CD4-positive, alpha-beta T cell treated with Interleukin-6 for 4 hours (primary cell): ENCODE results near the gene GOLPH3L.
"Not testable (repeated sequence)": the region's sequence is repeated elsewhere in the genome, so short reads cannot be mapped to it uniquely, and the experiment has no call there.

Experiments
- DNase-seq: peaks from one replicate; pipeline ENCODE4 v3.0.0-alpha.2; 2020; ENCODE audit warnings: mixed read lengths

The GOLPH3L gene

DNA sequence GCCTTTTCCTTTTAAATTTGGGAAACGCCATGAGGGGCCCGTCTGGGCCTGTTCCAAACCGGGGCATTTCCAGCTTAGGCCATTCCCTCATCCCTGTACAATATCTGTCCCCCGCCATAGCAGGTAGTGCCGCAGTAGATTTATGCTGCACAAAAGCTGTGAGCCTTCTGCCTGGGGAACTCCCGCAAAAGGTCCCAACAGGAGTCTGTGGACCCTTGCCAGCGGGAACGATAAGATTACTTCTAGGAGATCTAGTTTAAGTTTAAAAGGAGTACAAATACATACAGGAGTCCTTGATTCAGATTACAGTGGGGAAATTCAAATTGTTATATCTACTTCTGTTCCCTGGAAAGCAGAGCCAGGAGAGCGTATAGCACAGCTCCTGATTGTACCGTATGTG is 42.3 kb downstream of the GOLPH3L start:
- not testable (repeated sequence) for DNase-seq

DNA sequence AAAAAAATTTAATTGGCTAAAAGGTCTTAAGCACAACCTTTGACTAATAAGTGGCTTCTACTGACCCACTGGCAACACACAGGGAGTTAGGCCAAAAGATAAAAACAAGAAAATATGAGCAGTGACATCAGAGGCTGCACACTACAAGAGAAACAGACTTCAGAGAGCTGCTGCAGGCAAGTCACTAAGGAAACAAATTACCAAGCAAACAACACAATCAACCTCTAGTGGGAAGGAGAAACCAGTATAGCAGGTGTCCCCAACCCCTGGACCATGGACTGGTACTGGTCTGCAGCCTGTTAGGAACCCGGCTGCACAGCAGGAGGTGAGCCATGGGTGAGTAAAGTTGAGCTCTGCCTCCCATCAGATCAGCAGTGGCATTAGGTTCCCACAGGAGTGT is 46.8 kb downstream of the GOLPH3L start:
- DNase-seq = no peak

DNA sequence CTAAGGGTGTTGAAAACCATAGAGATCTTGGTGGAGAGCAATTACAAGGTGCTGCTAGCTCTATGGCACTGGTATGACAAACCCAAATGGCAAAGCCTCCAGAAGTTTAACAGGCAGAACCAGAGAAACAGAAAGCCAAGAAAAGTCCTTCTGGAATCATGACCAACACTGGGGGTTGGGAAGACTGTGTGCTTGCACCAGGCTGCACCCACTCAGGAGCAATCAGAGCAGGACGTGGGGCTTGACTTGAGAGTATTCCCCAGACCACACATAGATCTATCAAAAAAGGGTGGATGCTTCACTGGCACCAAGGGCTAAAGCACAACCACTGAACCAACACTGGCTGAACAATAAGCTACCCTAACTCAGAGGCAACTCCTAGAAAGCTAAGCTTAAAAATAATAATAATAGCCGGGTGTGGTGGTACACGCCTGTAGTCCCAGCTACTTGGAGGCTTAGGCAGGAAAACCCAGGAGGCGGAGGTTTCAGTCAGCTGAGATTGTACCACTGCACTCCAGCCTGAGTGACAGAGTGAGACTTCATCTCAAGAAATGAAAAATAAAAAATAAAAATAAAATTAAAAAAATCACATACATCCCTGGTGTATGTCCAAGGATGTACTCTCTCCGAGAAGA is 47.4 kb downstream of the GOLPH3L start:
- DNase-seq = no peak

DNA sequence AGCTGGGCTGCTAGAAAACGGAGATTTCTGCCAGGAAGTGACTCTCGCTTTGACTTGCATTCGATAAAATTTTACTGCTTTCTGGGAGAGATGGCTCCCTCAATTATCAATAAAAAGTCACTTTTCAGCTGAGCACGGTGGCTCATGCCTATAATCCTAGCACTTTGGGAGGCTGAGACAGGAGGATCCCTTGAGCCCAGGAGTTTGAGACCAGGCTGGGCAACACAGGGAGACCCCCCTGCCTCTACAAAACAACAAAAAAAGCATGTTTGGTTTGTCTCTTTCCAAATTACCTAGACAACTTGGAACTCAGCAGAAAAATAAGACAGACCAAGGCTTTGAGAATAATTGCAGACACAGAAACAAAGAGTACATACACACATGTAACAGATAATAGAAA is 54.7 kb downstream of the GOLPH3L start:
- no peak for DNase-seq

DNA sequence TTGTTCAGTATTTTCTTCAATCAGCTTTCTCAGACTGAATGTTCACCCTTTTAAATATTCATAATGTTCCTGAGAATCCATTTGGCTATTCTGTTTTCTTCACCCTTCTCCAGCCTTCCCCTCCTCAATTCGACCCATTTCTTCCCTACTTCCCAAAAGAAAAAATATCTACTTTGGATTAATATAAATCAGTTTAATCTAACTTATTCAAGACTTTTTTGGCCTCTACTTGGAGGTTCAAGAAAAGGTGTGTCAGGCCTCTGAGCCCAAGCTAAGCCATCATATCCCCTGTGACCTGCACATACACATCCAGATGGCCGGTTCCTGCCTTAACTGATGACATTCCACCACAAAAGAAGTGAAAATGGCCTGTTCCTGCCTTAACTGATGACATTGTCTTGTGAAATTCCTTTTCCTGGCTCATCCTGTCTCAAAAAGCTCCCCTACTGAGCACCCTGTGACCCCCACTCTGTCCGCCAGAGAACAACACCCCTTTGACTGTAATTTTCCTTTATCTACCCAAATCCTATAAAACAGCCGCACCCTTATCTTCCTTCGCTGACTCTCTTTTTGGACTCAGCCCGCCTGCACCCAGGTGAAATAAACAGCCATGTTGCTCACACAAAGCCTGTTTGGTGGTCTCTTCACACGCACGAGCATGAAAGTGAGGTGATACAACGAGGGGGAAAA is 55.7 kb downstream of the GOLPH3L start:
- DNase-seq = not testable (repeated sequence)

DNA sequence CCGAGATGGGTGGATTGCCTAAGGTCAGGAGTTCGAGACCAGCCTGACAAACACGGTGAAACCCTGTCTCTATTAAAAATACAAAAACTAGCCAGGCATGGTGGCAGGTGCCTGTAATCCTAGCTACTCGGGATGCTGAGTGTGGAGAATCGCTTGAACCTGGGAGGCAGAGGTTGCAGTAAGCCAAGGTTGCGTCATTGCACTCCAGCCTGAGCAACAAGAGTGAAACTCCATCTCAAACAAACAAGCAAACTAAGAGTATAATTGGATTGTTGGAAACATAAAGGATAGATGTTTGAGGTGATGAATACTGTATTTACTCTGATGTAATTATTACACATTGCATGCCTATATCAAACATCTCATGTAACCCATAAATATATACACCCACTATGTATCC is 58.5 kb downstream of the GOLPH3L start:
- DNase-seq = not testable (repeated sequence)

DNA sequence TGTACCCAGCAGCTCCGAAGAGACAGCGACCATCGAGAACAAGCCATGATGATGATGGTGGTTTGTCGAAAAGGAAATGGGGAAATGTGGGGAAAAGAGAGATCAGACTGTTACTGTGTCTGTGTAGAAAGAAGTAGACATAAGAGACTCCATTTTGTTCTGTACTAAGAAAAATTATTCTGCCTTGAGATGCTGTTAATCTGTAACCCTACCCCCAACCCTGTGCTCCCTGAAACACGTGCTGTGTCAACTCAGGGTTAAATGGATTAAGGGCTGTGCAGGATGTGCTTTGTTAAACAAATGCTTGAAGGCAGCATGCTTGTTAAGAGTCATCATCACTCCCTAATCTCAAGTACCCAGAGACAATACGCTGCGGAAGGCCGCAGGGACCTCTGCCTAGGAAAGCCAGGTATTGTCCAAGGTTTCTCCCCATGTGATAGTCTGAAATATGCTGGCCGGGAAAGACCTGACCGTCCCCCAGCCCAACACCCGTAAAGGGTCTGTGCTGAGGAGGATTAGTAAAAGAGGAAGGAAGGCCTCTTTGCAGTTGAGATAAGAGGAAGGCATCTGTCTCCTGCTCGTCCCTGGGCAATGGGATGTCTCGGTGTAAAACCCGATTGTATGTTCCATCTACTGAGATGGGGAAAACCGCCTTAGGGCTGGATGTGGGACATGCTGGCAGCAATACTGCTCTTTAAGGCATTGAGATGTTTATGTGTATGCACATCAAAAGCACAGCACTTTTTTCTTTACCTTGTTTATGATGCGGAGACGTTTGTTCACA is 61.9 kb downstream of the GOLPH3L start:
- DNase-seq = not testable (repeated sequence)

DNA sequence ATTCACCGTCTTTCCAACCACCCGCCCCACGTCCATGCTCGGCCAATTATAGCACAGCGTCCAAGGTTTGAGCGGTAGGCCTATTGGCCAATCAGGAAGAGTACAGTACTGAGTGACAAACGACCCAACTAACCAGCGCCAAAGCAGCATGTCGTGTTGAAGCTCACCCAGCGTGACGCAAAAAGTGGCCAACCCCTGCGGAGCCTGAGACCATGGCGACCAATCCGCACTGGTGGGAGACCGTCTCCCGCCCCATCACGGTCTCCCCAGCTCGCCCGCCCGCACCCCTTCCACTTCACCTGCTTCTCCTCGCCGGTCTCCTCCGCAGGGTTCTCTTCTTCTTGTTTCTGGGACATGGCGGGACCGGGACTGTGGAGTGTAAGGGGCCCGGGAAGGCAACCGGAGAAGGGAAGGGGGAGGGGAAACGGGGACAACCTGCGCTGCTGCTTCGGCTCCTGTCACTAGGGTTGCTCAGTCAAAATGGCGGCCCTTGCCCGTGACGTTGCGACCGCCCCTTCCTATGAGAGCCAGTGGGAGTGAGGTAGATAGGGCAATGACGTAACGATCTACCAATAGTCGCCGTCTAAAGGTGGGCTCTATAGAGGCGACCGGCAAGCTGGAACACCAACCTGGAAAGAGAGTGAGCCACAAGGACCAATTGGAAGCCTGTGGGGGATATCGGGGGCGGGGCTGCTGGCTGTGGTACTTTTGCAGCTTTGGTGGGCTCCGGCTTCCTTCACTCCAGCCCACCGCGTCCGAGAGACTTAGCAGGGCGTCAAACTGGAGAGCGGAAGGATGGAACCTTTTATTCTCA is 67.6 kb downstream of the GOLPH3L start, which contains the start of gene ENSA:
Gene ENSA (minus strand): TSS at position 498 of the 814 bp plus-strand sequence. CDS start 142 bp downstream, at position 356.
- peak; percentile 95 for DNase-seq

DNA sequence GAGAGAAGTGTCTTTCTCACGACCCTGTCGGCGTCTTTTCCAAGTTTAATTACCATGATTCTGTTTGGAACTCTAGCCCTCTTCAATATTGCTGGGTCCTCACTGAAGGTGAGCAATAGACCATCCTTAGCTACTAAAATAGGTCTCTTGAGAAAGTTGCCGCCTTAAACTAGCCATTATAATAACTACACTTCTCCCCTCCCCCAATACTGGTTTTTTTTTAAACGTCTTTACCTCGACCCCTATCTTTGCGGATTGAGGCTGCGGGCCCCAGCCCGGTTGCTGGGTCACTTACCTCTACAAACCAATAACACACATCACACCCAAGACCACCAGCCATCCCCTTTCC is 68.2 kb downstream of the GOLPH3L start:
- no peak for DNase-seq

DNA sequence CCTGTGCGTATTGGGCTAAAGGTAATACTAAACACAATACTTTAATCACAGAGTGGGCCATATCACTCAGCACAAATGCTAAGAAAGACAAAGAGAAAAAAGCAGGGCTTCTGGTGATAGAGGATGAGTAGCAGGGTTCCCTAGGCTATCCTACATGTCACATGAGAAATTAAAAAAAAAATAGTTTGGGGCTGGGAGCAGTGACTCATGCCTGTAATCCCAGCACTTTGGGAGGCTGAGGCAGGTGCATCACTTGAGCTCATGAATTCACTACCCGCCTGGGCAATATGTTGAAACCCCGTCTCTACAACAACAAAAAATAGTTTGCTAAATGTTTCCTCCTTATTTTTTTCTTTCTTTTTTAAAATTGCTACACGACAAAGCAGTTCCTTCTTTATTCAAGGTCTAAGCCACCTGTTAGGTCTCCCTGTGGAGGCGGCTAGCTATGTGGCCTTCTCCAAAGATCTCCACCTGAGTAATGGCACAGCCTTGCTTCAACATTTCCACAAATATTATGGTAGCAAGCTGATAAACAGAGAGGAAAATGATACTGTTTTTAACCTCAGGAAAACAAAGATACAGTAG is 69.0 kb downstream of the GOLPH3L start:
- DNase-seq = no peak

DNA sequence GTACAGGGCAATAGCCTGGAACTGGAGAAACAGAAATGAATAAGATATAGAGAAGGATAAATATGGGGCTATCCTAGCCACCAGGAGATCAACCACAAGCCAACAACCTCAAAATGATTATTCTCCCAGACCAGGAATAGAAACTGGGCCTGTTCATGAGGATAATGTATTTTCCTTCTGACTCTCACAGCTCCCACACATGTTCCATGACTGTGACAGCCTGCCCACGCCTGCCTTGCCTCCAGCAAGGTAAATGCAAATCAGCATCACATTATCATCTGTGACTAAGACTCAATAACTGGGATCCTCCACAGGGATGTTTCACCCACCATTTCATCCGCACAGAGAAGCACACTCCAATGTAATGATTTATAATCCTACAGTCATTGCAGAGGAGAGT is 70.8 kb downstream of the GOLPH3L start:
- DNase-seq = no peak

DNA sequence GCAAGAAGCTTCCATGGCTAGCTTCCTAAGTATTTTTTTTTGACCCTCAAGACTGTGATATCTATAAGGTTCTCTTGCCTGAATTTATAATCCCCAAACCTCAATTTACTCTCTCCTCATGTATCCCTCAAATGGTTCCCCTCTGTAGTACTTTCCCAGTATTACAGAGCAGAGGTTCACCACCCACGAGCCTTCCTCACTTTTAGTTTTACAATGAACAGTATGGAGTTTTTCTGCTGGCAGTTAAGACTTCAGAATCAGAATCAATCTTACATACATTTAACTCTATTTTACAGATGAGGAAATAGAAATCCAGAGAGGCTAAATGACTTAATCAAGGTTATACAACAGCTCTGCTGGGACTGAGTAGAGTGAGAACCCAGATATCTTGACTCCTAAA is 72.4 kb downstream of the GOLPH3L start:
- DNase-seq = not testable (repeated sequence)

DNA sequence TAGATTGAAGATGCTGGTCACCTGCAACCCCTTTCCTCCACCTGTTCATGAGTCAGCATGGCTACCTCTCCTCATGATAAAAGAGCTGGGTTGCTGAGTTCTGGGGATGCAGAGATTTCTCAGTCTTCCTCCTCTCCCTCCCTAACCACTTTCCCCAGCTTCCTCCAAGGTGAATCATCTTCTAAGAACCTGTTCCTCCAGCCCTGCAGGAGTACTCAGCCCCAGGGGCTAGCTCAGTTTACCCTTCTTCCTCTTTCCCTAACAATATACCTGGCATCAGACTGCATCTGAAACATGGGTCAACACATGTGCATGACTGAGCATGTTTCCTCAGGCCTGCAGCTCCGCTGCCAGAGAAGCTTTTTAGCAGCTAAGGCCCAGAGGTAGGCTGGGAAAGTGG is 72.8 kb downstream of the GOLPH3L start:
- not testable (repeated sequence) for DNase-seq

DNA sequence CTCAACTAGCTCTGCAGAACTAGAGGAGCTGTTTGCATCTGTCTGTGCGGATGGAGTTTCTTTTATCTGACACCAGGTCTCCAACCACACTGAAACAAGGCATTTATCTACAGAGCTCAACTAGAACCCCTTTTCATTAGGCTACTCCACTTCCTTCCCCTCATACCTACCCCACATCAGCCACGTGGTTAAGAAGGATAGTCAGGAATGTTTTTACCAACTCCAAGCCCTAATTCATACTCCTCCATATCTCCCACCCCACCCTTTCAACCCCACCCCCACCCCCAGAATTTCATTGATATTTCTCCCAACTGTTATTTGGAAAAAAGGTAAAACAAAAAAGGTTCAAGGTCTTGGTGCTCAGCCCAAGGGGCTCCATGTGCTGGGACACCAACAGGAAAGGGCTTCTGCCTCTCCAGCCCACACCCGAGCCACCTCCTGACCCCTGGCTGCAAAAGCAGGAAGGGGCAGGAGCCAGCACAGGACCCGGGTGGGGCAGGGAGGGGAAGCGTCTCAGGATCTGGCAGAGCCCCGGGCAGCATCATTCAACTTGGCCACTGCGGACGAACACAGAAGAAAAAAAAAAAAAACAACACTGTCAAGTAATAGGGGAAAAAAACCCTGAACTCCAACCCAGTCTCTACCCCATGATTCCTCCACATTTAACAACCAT is 74.5 kb downstream of the GOLPH3L start:
- no peak for DNase-seq

DNA sequence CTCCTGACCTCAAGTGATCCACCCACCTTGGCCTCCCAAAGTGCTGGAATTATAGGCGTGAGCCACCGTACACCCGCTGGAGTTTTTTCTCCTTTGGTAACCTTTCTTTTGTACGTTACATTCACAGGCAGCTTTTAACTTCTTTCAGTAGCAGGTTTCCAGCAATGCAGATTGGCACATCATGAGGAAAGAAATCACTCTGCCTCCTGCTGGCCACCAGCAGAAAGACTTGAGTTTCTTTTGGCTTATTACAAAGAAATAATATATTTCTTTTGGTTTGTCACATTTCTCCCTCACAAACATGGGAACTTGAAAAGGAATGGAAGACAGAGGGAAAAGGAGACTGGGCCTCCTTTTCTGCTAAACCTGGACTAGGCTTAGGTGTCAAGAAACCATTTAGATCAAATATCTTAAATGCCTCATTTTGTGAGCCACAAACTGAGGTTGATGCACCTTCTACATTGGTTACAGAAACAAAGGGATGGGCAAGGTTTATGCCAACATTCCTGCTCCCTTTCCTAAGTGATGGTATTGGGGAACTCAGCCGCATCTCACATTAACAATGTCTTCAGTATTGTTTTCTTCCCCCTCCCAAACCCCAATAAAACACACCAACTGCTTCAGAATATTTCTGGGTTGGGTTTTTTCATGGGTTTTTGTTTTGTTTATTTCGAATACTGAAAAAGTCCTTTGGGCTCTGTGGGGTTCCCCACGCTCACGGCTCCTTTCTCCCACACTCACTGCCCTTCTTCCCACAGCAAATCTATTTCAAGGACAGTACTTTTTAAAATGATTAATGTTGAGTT is 75.3 kb downstream of the GOLPH3L start:
- DNase-seq = peak; percentile 78

DNA sequence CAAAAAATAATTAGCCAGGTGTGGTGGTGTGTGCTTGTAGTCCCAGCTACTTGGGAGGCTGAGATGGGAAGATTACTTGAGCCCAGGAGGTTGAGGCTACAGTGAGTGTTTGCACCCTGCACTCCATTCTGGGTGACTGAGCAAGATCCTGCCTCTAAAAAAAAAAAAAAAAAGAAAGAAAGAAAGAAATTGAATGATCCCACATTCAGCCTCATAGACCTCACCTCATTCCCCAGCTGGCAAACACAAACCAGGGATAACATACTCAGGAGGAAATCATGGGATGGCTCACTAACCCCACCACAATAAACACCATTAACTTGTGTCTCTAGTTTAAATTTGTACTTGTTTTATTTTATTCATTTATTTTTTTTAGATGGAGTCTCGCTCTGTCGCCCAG is 76.0 kb downstream of the GOLPH3L start:
- no peak for DNase-seq

DNA sequence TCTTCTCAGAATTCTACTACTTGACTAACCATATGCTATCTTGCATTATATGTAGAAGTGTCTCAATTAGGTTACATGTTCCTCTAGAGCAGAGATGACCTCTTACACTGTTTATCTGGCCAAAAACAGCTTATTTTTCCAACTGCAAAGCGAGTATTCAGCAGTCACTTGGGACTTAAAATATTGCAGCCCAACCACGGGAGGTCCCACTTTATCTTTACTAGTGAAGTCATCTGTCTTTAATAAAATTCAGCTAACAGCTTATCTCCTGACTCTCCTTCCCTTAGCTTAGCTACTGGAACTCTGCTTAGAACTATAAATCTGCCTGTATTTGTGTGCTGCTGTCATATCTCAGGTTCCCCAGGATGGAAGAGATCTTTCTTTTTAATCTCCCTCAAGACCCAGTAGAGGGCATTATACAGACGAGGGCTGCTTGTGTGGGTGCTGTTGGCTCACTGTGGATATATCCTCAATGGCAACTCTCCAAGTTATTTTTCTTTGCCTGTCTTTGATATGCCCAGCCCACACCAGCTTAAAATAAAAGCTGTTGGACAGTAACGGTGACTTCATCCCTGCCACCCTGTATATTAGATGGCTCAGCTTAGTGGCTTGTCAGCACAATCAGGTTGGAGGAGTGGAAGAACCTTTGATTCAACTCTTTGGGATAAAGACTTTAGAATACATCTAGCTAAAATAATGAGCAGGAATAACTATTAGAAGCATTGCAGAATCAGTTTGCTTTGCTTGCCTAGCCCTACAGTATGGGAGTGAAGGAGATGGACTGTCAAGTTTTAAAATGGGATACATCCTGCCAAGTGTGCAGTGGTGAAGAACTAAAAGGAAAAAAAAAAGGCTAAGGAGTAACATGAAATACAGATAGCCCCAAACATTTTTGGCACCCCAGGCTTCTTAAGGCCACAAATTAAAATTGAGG is 77.1 kb downstream of the GOLPH3L start:
- DNase-seq = peak; percentile 39

DNA sequence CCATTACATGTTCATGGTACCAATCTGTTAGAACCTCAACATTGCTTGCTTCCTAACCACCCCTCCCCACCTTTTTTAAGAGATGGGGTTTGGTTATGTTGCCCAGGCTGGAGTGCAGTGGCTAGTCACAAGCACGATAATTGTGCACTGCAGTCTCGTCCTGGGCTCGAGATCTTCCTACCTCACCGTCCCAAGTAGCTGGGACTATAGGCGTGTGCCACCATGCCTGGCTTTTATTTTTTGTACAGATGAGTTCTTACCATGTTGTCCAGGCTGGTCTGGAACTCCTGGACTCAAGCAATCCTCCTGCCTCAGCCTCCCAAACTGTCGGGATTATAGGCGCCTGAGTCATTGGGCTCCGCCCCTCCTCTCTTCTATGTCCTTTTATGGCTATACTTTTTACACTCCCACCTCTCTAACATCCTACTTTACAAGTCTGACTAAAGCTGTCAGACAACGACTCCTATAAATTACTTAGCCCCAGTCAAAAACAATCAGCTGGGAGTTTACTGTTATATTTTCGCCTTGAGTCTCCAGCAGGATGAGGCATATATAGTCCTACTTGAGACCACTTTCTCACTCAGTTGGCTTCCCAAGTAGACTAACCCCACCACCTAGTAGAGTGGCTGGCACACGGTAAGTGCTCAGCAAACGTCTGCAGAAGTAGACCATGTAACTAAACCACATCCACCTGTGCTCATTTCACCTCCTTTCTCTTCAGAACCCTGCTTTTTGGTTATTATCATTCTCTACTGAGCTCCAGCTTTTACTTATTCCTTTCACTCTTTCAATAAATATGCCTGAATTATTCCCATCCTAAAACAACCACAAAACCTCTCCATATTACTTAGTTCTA is 81.4 kb downstream of the GOLPH3L start:
- peak; percentile 21 for DNase-seq
